HG03108 (cell line): ENCODE results near the gene RIMS4.

Source experiments
- ATAC-seq: cut with Tn5 transposase; IDR thresholded peaks from one replicate; pipeline ENCODE4 v1.9.1; 2021; ENCODE audit warnings: moderate library complexity; ENCODE audit not compliant: unreplicated experiment

The RIMS4 gene

GRCh38 chr20:44810391-44811149 lies at the start of gene RIMS4:
RIMS4 (minus strand) TSS chr20:44810546; CDS start chr20:44810271, 275 bp downstream.
- no peak for ATAC-seq

- no peak for ATAC-seq
These were observed 48.4 kb upstream of the RIMS4 start for GRCh38 chr20:44858606-44859360.

GRCh38 chr20:44856856-44857448 lies 46.6 kb upstream of the RIMS4 start:
- no peak for ATAC-seq

DNA sequence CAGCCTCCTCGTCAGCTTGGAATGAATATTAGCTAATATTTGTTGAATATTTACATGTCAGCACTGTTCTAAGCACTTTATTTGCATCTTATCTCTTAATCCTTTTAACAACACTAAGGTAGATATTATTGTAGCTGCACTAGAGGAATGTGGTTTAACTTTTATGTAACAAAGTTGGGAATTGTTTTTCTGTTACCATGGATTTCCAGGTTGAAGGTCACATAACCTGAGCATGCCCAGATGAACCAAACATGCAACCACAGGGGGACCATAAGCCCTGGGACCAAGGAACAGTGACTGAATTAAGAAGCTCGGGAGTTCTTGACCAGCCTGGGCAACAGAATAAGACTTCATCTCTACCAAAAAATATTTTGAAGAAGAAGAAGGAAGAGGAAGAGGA lies 46.1 kb upstream of the RIMS4 start:
- ATAC-seq: no peak

DNA sequence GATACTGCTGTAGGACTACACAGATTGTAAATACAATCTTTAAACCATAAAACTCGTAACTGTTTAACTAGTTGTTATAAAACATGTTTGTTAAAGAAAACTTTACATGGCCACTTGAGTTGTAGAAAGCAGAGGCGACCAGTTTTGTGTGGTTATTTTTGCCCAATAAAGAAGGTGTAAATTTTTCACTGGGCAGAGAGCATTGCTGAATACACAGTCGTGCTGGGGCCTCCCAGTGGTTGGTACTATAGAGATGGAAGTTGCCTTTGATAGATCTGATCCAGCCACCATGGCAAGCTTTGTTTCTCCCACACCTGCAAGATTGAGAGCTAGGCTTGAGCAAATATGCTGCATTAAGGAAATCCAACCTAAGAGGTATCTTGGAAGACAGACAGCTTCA lies 41.2 kb upstream of the RIMS4 start:
- no peak for ATAC-seq

GRCh38 chr20:44850837-44851236 lies 40.5 kb upstream of the RIMS4 start:
- no peak for ATAC-seq

DNA sequence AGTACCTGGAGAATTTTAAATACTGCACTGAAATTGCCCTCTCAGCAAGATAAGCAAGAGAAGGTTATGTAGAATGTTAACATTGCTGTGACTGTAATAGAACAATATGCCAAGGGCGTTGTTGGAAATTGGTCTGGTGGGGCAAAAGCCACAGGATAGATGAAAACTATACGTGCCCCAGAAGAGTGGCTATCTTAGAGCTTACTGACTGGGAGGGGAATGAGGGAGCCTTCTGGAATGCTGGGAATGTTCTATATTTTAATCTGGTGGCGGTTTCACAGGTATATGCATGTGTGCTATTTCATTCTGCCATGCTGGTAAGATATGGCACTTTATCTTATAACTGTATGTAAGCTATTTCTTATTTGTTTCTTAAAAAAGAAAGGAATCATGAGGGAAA lies 39.9 kb upstream of the RIMS4 start:
- no peak for ATAC-seq

DNA sequence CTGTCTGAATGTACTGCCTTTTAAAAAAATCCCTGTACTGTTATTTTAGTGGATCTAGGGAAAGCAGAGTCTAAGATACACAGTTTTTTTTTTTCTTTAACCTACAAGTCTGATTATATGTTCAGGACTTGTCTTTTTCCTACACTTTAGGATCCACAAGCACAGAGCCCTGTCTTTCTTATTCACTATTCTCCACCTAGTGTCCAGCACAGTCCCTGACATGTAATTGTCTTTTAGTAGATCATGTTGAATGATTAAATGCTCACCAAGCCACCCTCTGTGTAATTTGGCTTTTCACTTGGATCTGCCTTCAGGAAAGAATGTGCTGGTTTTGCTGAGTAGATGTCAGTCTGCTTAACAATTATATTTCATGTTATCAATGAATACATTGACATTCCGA lies 39.4 kb upstream of the RIMS4 start:
- ATAC-seq: no peak

- ATAC-seq: no peak
These were observed 38.1 kb upstream of the RIMS4 start for GRCh38 chr20:44848254-44849015.

- ATAC-seq: no peak
These were observed 33.5 kb upstream of the RIMS4 start for GRCh38 chr20:44843876-44844275.

GRCh38 chr20:44841955-44842354 lies 31.6 kb upstream of the RIMS4 start:
- no peak for ATAC-seq

DNA sequence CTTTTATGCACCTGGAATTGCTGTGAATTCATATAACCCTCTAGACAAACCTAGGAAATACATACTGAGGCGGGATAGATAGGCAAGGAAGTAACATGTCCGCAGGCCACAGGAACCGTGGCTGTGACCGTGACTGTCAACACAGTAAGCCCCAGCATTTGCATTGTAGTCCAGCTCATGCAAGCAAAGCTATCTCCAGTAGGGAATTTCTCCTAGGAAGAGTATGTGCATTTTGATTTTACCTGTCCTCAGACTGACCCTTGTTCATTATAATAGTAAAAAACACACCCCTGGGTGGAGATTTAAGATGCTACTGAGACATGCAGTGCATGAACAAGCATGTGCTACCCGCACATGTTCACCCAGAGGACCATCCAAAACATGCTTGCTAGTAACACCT lies 30.5 kb upstream of the RIMS4 start:
- ATAC-seq: no peak

DNA sequence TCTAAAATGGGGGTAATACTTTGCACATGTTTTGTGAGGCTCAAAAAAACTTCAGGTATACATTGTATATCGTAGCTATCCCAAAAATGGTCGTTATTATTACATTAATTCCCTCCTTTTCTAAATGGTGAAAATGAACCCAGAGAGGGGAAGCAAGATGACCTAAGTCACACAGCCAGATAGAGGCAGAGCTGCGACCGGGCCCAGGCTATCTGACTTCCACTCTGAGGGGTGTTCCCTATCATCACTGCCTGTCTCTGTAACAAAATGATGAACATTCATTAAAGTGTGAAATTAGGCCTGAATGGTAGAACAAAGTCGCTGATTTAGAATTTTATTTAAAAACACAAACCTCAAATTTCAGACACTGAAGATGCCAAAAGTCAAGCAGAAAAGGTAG lies 29.1 kb upstream of the RIMS4 start:
- no peak for ATAC-seq

- no peak for ATAC-seq
These were observed 28.2 kb upstream of the RIMS4 start for GRCh38 chr20:44838521-44838920.

DNA sequence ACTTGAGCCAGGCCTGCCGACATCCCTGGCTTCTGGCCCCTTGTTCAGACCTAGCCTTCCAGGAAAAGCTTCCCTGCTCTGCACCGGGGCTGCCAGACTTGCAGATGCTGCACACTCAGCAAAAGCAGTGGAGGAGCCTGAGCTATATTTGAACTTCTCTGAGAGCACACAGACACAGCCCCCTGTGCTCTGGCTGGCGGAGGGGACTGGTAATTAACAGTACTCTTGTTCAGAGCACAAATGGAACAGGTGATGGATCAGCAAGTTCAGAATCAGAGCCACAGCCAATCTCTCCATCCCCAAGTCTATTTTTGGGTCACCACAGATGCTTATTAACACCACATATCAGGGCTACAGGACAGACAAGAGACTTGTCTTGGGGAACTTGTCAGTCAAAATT lies 27.6 kb upstream of the RIMS4 start:
- ATAC-seq: no peak

DNA sequence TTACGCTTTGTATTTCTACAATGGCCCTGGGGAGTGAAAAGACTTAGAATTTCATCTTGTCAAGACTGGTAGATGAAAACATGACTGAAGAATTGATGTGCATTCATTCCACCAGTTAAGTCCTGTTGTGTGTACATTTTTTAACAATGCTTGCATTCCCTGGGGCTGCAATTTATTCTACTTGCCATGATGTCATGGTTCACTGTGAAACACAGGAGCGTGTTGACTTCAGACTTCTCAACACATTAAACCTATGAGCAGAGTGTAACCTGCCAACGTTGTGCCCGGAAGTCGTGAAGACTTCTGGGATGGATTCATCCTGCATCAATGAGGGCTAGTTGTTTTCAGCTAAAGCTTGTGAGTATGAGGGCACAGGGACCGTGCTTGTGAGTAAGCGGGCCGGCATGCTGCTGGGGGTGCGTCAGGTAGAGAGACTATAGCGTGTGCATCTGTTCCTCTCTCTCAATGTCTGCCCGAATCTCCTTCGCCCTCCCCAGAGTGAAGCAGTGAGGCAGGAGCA lies 26.3 kb upstream of the RIMS4 start:
- no peak for ATAC-seq

DNA sequence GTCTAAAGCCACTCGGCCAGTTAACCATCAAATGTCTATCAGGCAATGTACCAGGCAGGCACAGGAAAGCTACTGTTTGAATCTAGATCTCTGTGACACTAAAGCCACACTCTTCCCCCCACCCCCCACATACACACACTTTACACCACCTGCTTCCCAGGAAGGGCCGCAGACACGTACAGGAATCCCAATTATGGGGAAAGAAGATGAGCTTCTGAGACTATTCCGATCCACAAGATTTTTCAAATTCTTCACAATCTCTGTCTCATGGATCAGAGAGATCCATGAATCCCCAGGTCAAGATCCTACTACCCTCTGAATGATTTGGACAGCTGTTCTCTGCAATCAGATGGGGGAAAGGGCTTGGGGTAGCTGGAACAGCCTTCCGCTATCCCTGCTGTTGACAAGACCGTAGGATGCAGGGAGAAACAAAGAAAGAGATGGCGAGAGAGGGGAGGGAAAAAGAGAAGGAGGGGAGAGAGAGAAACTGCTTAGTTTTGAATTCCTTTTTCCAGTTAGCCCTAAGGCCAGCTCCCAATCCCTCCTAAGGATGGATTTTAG lies 25.4 kb upstream of the RIMS4 start:
- no peak for ATAC-seq

GRCh38 chr20:44835116-44835515 lies 24.8 kb upstream of the RIMS4 start:
- ATAC-seq: no peak

DNA sequence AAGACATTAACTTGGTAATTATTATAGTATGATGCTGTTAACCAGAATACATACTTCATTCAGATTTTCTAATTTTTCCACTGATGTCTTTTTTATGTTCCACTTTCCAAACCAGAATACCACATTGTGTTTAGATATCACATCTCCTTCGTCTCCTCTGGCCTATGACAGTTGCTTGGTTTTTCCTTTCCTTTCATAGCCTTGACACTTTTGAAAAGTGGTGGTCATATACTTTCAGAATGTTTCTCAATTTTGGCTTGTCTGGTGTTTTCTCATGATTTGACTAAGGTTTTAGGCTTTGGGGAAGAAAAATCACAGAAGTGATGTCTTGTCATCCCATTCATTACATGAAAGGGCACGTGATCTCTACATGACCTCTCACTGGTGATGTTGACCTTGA lies 24.3 kb upstream of the RIMS4 start:
- ATAC-seq: no peak

GRCh38 chr20:44833437-44833836 lies 23.1 kb upstream of the RIMS4 start:
- ATAC-seq: no peak

DNA sequence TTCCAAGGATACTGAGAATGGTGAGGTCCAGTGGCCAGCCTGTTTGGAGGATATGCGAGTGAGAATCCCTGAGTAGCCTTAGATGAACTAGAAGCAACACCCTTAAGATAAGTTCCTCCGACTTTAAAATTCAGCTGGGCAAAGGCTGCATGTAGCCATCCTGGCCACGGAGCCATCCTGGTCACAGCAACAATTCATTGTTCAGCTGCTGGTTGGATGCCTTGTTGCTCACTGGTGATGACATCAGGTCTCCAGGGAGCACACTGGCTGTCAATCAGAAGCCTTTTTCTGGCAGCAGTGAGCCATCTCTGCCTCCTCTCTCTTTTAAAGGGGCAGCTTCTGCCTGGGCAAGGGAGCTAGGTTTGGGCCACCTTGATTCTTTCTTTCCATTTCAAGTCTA lies 22.4 kb upstream of the RIMS4 start:
- ATAC-seq: no peak
